SIG-M5 treated with dmso at 0.1 percent for 504 hours (cell line): ENCODE measurements around the gene MITF.

Source experiments
- DNase-seq: peaks from one replicate; lab custom pipeline; 2025; ENCODE audit not compliant: unreplicated experiment; lab: John Stamatoyannopoulos, UW

Gene MITF

DNA sequence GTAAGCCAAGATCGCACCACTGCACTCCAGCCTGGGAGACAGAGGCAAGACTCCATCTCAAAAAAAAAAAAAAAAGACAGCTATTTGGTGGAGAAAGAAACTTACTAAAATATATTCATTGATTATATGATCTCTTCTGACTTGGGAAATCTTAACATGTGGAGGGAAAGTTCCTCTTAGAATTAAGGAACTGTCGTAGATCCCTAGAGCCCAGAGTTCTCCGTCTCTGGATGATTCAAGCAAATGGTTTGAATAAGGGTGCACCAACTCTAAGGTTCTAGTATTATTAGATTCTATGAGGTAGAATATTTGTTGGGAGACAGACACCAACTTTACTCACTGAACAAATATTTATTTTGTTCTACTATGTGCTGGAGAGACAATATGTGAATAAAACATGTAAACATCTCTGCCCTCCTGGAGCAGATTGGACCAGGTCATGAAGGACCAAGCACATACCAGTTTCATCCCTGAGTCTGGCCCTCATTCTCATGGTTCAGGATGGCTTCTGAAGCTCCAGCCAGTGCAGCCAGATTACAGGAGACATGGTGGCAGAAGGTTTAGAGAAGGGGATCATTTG is 129.7 kb downstream of the MITF start:
- DNase-seq = no peak

DNA sequence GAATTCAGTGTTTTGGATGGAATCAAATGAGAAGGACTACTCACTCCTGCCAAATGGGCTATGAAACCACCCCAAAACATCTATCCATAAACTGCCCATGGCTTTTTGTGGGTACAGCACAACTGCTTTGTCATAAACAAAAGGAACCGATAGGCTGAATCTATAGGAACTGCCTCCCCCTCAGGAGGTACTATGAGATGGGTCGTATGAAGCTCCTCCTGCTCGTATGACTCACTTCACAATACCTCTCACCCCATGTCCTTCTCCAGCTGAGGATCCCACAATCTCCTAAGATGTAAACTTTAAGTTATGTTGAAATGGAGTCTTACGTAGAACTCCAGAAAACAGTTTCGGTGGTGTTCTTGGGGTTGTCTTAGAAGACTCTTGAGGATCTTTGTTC is 130.4 kb downstream of the MITF start:
- DNase-seq = no peak

DNA sequence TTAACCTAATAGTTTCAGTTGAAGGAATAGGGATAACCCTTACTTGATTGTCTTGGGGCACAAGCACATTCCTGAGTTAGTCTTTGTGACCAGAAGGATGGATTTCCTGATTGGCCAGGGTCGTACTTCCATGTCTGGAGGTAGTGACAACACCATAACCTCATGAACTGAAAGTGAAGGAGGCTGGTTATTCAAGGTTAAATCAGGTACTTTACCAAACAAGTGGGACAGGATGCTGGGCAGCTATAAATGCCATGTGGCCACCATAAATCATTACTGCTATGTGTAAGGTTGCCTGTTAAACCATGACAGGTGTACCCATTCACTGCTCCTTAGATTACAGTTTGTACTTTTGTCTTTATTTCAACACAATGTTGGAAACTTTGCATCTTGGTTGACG is 132.0 kb downstream of the MITF start:
- DNase-seq = no peak

DNA sequence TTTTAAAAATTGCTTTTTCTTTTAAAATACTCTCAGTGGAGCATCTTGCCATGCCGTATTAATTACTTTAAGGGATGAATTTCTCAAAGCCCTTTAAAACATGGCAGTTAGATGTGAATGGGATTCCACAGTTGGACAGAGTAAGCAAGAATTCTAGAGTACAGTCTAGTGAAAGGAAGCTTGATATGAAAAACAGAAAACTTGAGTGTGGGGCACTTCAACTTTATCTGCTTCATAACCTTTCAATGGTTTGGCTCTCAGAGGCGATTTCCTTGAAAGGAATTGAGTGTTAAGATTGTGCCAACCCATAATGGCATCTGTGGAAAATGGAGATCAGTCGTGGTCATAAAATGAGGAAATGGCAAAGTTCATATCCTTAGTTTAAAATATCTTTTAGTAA is 132.6 kb downstream of the MITF start:
- no peak for DNase-seq

GRCh38 chr3:69872783-69873378 is 133.6 kb downstream of the MITF start:
- DNase-seq = no peak

DNA sequence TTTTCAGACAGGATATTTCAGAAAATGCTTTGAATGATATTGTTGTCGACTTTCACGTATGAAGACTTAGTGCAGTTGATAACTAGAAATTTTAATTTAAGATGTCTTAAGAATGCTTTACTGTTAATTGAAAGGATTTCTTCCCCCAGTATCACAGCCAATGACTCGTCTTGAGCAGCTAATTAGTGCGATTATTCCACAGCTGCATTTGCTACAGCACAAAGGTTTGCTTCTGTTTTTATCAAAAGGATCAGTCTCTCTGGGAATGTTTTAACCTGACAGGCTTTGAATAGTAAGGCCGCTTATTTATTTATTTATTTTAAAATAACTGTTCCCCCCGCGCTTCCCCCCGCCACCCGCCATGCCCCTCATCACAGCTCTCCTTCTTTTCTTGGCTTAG is 136.8 kb downstream of the MITF start:
- DNase-seq = no peak

GRCh38 chr3:69878254-69878653 is 139.0 kb downstream of the MITF start:
- DNase-seq = no peak

- no peak for DNase-seq
These were observed 139.8 kb downstream of the MITF start for GRCh38 chr3:69879051-69879450.

- no peak for DNase-seq
These were observed 140.9 kb downstream of the MITF start for GRCh38 chr3:69880069-69880640.

GRCh38 chr3:69881051-69881450 is 141.8 kb downstream of the MITF start:
- no peak for DNase-seq

- DNase-seq = no peak
These were observed 142.6 kb downstream of the MITF start for GRCh38 chr3:69881756-69882428.

GRCh38 chr3:69882560-69882959 is 143.3 kb downstream of the MITF start:
- no peak for DNase-seq

DNA sequence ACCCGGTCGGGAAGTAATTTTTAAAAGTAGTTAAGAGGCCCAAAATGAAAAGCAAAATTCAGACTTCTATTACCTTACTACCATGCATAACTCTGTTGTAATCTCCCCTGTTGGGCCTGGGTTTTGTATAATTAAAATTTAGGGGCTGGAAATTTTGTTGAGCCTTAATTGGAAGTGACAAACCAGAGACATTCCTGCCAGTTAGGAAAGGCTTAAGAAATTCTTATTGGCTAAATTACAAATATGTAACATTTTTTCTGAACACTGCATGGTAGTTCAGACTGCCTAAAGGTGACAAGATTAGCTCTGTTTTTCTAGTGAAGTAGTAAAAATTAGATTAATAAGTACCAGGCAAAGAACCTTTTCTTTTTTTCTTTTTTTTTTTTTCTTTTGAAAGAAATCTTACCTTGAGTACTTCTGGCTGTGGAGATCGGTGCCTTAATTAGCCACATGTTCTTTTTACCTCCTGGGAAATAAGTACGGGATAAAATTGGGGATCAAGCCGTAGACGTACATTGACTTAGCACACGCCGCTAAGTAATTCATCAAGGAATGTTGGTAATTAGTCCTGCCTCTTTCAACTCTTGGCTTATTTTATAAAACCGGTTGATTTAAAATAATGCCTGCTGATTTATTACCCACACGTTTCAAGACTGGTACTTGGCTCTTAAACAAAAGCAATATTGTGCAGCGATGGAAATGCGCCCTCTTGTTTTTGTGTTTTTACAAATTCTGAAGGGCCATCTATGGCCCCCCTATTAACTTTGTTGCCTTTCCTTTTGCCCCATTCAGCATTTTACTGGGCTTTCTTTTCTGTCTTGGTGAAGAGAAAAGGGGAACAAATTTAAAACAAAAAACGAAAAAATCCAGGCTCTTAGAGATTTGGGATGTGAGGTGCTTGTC is 149.0 kb downstream of the MITF start:
- no peak for DNase-seq

DNA sequence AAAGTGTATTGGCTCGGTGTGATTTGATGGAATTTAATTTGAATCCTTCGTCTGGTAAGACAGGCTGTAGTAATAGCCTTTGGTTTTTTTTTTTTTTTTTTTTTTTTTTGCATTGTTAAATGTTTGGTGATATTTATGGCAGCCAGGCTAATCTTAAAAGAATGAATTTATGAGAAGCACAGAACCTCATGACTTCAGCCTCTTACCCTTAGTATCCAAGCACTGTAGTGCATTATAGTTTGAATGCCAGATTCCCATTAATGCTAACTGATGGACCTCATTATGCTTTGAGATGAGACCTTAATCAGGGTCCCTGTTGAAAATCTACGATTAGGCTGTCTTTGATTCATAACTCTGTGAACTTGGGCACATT is 149.7 kb downstream of the MITF start:
- no peak for DNase-seq

- no peak for DNase-seq
These were observed 150.8 kb downstream of the MITF start for GRCh38 chr3:69890084-69890483.

DNA sequence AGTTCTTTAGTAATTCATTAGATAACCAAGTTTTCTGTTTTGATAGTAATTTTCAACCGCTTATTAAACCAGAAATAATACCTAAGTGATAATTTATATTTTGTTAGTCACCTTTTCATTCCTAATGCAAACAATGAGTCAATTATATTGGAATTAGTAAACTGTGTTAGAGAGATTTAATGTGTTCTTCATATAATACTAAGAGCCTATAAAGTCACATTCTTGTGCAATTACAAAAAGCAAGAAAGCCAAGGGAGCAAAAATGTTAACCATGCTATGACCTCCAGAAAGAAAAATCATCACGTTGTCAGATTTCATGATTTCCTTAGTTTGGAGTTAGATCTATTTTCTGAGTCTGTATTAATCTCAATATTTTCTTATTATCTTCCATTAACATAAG is 151.4 kb downstream of the MITF start:
- DNase-seq = no peak

- DNase-seq = no peak
These were observed 153.4 kb downstream of the MITF start for GRCh38 chr3:69892706-69893105.

GRCh38 chr3:69893274-69893673 is 154.0 kb downstream of the MITF start:
- DNase-seq = no peak

GRCh38 chr3:69896095-69896494 is 156.8 kb downstream of the MITF start:
- DNase-seq = no peak

- no peak for DNase-seq
These were observed 161.1 kb downstream of the MITF start for GRCh38 chr3:69900331-69900730.

- DNase-seq = no peak
These were observed 162.5 kb downstream of the MITF start for GRCh38 chr3:69901802-69902201.
